ENCODE measurements around the gene CD244. TPM values are rescaled to one million over a fixed set of nuclear protein-coding genes. Genes with fewer than 3 reads are reported as not detected.

Gene CD244
- total RNA-seq, 2 experiments from 2014 or later, result not detected

DNA sequence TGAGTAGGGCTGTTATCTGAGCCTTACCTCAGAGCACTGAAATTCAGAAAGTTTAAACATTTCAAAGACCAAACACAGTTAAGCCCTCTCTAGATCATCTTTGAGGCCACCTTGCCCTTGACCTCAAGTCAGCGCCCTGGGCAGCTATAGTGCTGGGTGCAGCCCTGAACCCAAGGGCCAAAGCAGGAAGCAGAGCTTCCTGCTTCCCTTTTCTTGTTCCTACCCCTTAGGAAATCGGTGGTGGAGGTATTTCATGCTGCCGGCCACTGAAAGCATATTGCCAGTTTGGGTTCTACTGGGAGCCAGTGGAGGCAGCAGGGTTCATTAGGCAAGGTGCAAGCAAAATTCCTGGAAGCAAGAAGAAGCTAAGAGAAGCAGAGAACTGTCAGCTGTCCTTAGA lies 26.1 kb downstream of the CD244 start:
- Histone ChIP-seq H3K4me1 (ENCODE audit: insufficient read depth, low read length, poor library complexity, severe bottlenecking) (peaks cover 28% of the 10 kb centered on the region), H3K4me3 (ENCODE audit: low read depth, low read length, poor library complexity, severe bottlenecking) (no peak overlapping the region), H3K36me3 (ENCODE audit: insufficient read depth, low read length) (no peaks in the 10 kb centered on the region), H3K4me2 (ENCODE audit: low read length) (peak overlapping the region; percentile 60), H3K27ac (ENCODE audit: low read depth, low read length, poor library complexity, severe bottlenecking) (peak overlapping the region; percentile 63), H3K9me2 (ENCODE audit: insufficient read depth, low read length) (no peaks in the 10 kb centered on the region), H3K9me3 (ENCODE audit: low read length) (no peaks in the 10 kb centered on the region), H2AFZ (ENCODE audit: low read length) (peak overlapping the region; percentile 81), H4K20me1 (ENCODE audit: insufficient read depth, low read length) (no peaks in the 10 kb centered on the region), H3K79me2 (ENCODE audit: insufficient read depth, low read depth, low read length) (no peaks in the 10 kb centered on the region)
- POLR2A ChIA-PET, result interaction anchor here (0.5 to 3.0 kb wide), 9 partner anchors 12 to 548 kb away, joined by 3 to 10 read pairs (median 3); partner anchors contain the start of gene USF1
- no peak for TF ChIP-seq EZH2phosphoT487 (IDR thresholded peaks at IDR 0.05; ENCODE audit: borderline replicate concordance, low read depth, low read length)
- no peak for TF ChIP-seq CTCF (conservative IDR thresholded peaks at IDR 0.05; ENCODE audit: low read length)
- intact Hi-C loops (cut with micrococcal nuclease; ENCODE audit: unreplicated experiment), result loop anchor here (10.0 kb wide), 2 partner anchors 258 to 412 kb away; partner anchors contain the start of gene KLHDC9
- CTCF ChIA-PET (ENCODE audit: unreplicated experiment), result interaction anchor here (0.7 to 4.9 kb wide), 7 partner anchors 17 to 122 kb away, joined by 3 to 52 read pairs (median 4); partner anchors contain the start of genes ITLN2 and LY9
- no TSS peak for BruUV-seq (replicated peaks)
- no peak for DNase-seq (ENCODE audit: low spot score)

- ChIA-PET CTCF (ENCODE audit: unreplicated experiment) (interaction anchor here (1.0 to 4.9 kb wide), 3 partner anchors 59 to 122 kb away, joined by 3 to 52 read pairs (median 10); partner anchors contain the start of gene ITLN2), POLR2A (interaction anchor here (1.4 to 3.0 kb wide), 5 partner anchors 11 to 116 kb away, joined by 3 to 10 read pairs (median 7); no protein-coding TSS in a partner anchor)
- Histone ChIP-seq H3K4me3 (ENCODE audit: low read depth, low read length, poor library complexity, severe bottlenecking) (no peak overlapping the region), H3K9me3 (ENCODE audit: low read length) (no peaks in the 10 kb centered on the region), H3K4me2 (ENCODE audit: low read length) (no peak overlapping the region), H4K20me1 (ENCODE audit: insufficient read depth, low read length) (no peaks in the 10 kb centered on the region), H3K4me1 (ENCODE audit: insufficient read depth, low read length, poor library complexity, severe bottlenecking) (peaks cover 27% of the 10 kb centered on the region), H3K27ac (ENCODE audit: low read depth, low read length, poor library complexity, severe bottlenecking) (no peak overlapping the region), H2AFZ (ENCODE audit: low read length) (peak overlapping the region; percentile 81; the same call in 1 of the 2 replicates), H3K36me3 (ENCODE audit: insufficient read depth, low read length) (no peaks in the 10 kb centered on the region), H3K79me2 (ENCODE audit: insufficient read depth, low read depth, low read length) (no peaks in the 10 kb centered on the region), H3K9me2 (ENCODE audit: insufficient read depth, low read length) (no peaks in the 10 kb centered on the region)
- intact Hi-C loops (cut with micrococcal nuclease; ENCODE audit: unreplicated experiment), result loop anchor here (1.0 to 10.0 kb wide), 5 partner anchors 42 to 411 kb away; partner anchors contain the start of gene KLHDC9
- BruUV-seq (replicated peaks), result no TSS peak
- no peak for DNase-seq (ENCODE audit: low spot score)
- TF ChIP-seq CTCF (conservative IDR thresholded peaks at IDR 0.05; ENCODE audit: low read length), result no peak
- no peak for TF ChIP-seq EZH2phosphoT487 (IDR thresholded peaks at IDR 0.05; ENCODE audit: borderline replicate concordance, low read depth, low read length)
Observed at GRCh38 chr1:160835751-160836150, 26.9 kb downstream of the CD244 start.
